Common myeloid progenitor, CD34-positive (primary cell): ENCODE results near the gene TSNAX.

Experiments used
- CTCF ChIA-PET: fragments of 350-600 bp; sonication (Branson Sonifier 250); formaldehyde crosslinking; loops from one replicate; lab custom pipeline; 2021; ENCODE audit warnings: antibody characterized with exemption; lab: Charles Lee
- POLR2A ChIA-PET: fragments of 350-600 bp; sonication (Branson Sonifier 250); formaldehyde crosslinking; loops from one replicate; lab custom pipeline; 2021; ENCODE audit warnings: antibody characterized with exemption; lab: Charles Lee
- DNase-seq, 3 donors: peaks; one replicate each; pipeline versions ENCODE4 v3.0.0 to v3.0.0-alpha.2; 2013
- H3K27ac ChIP-seq, 2 experiments: 1 replicate in 1 of 2; 2 replicates in 1 of 2; pipeline ENCODE4 v1.7.0; 2013; ENCODE audit warnings: inconsistent platforms in 2 of 2, low read length in 2 of 2, mild to moderate bottlenecking in 2 of 2, low read depth in 1 of 2, moderate library complexity in 1 of 2; ENCODE audit not compliant: severe bottlenecking in 2 of 2, insufficient read depth in 1 of 2, poor library complexity in 1 of 2
- H3K27me3 ChIP-seq, 5 experiments: replicated peaks in 2 of 5; 1 replicate in 3 of 5; 2 replicates in 2 of 5; pipeline versions ENCODE4 v1.6.1 to v1.7.0; 2013; ENCODE audit warnings: low read length in 4 of 5, mild to moderate bottlenecking in 2 of 5, moderate library complexity in 2 of 5, inconsistent platforms in 1 of 5; ENCODE audit not compliant: insufficient read depth in 5 of 5, control insufficient read depth in 4 of 5
- H3K36me3 ChIP-seq, 4 experiments: 1 replicate in 2 of 4; 2 replicates in 2 of 4; pipeline versions ENCODE4 v1.6.1 to v1.7.0; 2013; ENCODE audit warnings: low read length in 3 of 4, control low read depth in 1 of 4, mild to moderate bottlenecking in 1 of 4; ENCODE audit not compliant: control insufficient read depth in 4 of 4, insufficient read depth in 4 of 4
- H3K4me1 ChIP-seq, 4 experiments: 1 replicate in 3 of 4; 2 replicates in 1 of 4; pipeline versions ENCODE4 v1.6.1 to v1.7.1; 2013; ENCODE audit warnings: low read length in 3 of 4, mild to moderate bottlenecking in 3 of 4, control low read depth in 1 of 4, inconsistent platforms in 1 of 4, moderate library complexity in 1 of 4; ENCODE audit not compliant: control insufficient read depth in 4 of 4, insufficient read depth in 4 of 4; ENCODE audit errors: control extremely low read depth in 1 of 4
- H3K4me3 ChIP-seq, 7 experiments: 1 replicate in 4 of 7; 2 replicates in 3 of 7; pipeline versions ENCODE4 v1.5.1 to v1.7.0; 2013; ENCODE audit warnings: mild to moderate bottlenecking in 7 of 7, low read length in 6 of 7, moderate library complexity in 6 of 7, inconsistent platforms in 2 of 7, low read depth in 2 of 7, control low read depth in 1 of 7; ENCODE audit not compliant: insufficient read depth in 4 of 7, control insufficient read depth in 1 of 7; ENCODE audit errors: extremely low read depth in 1 of 7
- H3K9me3 ChIP-seq, 5 experiments: 1 replicate in 4 of 5; 2 replicates in 1 of 5; pipeline versions ENCODE4 v1.6.1 to v1.7.1; 2013; ENCODE audit warnings: low read length in 4 of 5, mild to moderate bottlenecking in 2 of 5, inconsistent platforms in 1 of 5, low read depth in 1 of 5, moderate library complexity in 1 of 5; ENCODE audit not compliant: control insufficient read depth in 4 of 5, insufficient read depth in 2 of 5; ENCODE audit errors: control extremely low read depth in 1 of 5
- WGBS: methylation state at CpG from one replicate; pipeline ENCODE4 v1.1.5; 2013; ENCODE audit not compliant: insufficient coverage; 5-methylcytosine and 5-hydroxymethylcytosine counted together

Gene TSNAX

DNA sequence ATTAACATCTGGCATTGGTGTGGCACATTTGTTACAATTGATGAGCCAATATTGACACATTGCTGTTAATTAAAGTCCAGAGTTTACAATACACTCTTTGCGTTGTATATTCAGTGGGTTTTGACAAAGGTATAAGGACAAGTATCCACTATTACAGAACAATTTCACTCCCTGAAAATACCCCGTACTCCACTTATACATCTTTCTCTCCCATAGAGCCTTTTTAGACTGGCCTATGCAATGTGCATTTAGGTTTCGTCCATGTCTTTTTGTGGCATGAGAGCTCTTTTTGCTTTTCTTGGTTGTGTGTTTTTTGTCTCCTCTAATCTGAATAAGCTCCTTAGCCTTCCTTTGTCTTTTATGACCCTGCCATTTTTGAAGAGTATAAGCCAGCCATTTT is 40.6 kb upstream of the TSNAX start:
- no peaks in the 10 kb centered on the region for H3K36me3 ChIP-seq
- WGBS: 100% methylated on average over 1 of the region's 3 CpGs
- no peak overlapping the region for H3K27ac ChIP-seq
- POLR2A ChIA-PET: no interaction called here
- H3K27me3 ChIP-seq: peaks cover 0 to 52% (median 24%) of the 10 kb centered on the region in 5 experiments
- no peak for DNase-seq
- H3K4me3 ChIP-seq: no peak overlapping the region
- peaks cover 0 to 3% (median 0%) of the 10 kb centered on the region in 5 experiments for H3K9me3 ChIP-seq
- no peaks in the 10 kb centered on the region for H3K4me1 ChIP-seq
- CTCF ChIA-PET: interaction anchor here (1.6 kb wide), 1 partner anchor 130 kb away, joined by 3 read pairs; no protein-coding TSS in a partner anchor

DNA sequence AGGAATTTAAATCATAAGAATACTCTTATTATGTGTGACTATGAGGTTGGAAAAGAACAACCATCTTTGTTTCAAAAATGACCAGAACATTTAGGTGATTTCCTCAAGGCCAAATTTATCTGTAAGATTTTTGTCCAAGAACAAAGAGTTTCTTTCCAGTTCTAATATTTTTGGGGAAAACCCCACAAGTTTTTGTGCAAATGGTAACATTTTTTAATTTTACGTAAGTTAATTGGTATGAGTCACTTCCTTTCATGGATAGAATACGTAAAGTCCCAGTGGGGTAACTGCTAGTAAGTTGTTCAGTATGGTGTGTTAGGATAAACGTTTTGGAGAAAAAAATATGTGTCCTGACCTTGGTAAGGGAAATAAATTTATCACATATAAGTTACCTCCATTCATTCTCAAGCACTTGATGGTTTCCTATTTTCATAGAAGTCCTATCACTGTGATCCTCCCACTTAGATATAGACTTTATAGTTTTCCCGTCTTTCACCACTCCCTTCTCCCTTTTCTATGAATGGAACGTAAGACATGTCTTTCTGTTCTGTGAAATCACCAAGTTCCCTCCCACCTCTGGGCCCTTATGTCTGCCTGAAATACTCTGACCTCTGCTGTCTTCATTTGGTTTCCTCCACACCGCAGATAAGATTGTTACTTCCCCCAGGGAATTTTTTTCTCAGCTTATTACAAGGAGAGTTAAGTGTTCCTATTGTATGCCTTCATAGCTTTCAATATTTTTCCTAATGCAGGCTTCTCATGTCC is 34.9 kb upstream of the TSNAX start:
- H3K27ac ChIP-seq: no peak overlapping the region
- POLR2A ChIA-PET: no interaction called here
- no peaks in the 10 kb centered on the region for H3K36me3 ChIP-seq
- peak overlapping the region in 1 of 7 experiments; percentile 25 for H3K4me3 ChIP-seq
- CTCF ChIA-PET: interaction anchor here (0.9 to 1.2 kb wide), 2 partner anchors 97 to 127 kb away, joined by 4 to 5 read pairs; no protein-coding TSS in a partner anchor
- peaks cover 0 to 12% (median 6%) of the 10 kb centered on the region in 5 experiments for H3K9me3 ChIP-seq
- DNase-seq: peak; percentile 49 to 65 (median 50)
- 4% methylated on average over 4 of the region's 6 CpGs for WGBS
- peaks cover 0 to 29% (median 12%) of the 10 kb centered on the region in 5 experiments for H3K27me3 ChIP-seq
- peaks cover 2 to 8% (median 5%) of the 10 kb centered on the region in 4 experiments for H3K4me1 ChIP-seq

- CTCF ChIA-PET: interaction anchor here (0.9 to 1.3 kb wide), 3 partner anchors 10 to 128 kb away, joined by 4 to 5 read pairs (median 4); no protein-coding TSS in a partner anchor
- POLR2A ChIA-PET: no interaction called here
- no peak for DNase-seq
These were observed 33.9 kb upstream of the TSNAX start for GRCh38 chr1:231494439-231495110.

GRCh38 chr1:231497629-231498152 is 30.8 kb upstream of the TSNAX start:
- ChIA-PET CTCF (interaction anchor here (0.9 kb wide), 1 partner anchor 34 kb away, joined by 3 read pairs; no protein-coding TSS in a partner anchor), POLR2A (no interaction called here)
- no peak for DNase-seq
- Histone ChIP-seq H3K9me3 (peaks cover 0 to 35% (median 19%) of the 10 kb centered on the region in 5 experiments), H3K4me1 (peaks cover 2 to 8% (median 5%) of the 10 kb centered on the region in 4 experiments), H3K27ac (no peak overlapping the region), H3K4me3 (no peak overlapping the region), H3K27me3 (peaks cover 0 to 15% (median 2%) of the 10 kb centered on the region in 5 experiments), H3K36me3 (no peaks in the 10 kb centered on the region)
- no CpG with 5 or more reads among the region's 2 CpGs for WGBS

More at GRCh38 chr1:231494439-231495110, 33.9 kb upstream of the TSNAX start:
- H3K36me3 ChIP-seq: no peaks in the 10 kb centered on the region
- H3K4me3 ChIP-seq: no peak overlapping the region
- H3K27me3 ChIP-seq: peaks cover 0 to 19% (median 8%) of the 10 kb centered on the region in 5 experiments
- peaks cover 0 to 21% (median 14%) of the 10 kb centered on the region in 5 experiments for H3K9me3 ChIP-seq
- peaks cover 2 to 8% (median 5%) of the 10 kb centered on the region in 4 experiments for H3K4me1 ChIP-seq
- no CpG with 5 or more reads among the region's 1 CpG for WGBS
- H3K27ac ChIP-seq: no peak overlapping the region

DNA sequence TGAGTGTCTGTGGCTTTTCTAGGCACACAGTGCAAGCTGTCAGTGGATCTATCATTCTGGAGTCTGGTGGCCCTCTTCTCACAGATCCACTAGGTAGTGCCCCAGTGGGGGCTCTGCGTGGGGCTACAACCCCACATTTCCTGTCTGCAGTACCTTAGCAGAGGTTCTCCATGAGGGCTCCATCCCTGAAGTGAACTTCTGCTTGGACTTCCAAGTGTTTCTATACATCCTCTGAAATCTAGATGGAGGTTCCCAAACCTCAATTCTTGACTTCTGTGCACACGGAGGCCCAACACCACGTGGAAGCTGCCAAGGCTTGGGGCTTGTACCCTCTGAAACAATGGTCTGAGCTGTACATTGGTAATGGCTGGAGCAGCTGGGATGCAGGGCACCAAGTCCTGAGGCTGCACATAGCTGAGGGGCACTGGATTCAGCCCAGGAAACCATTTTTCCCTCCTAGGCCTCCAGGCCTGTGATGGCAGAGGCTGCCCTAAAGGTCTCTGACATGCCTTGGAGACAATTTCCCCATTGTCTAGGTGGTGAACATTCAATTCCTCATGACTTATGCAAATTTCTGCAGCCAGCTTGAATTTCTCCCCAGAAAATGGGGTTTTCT is 29.2 kb upstream of the TSNAX start:
- Histone ChIP-seq H3K27me3 (peaks cover 0 to 14% (median 2%) of the 10 kb centered on the region in 5 experiments), H3K27ac (no peak overlapping the region), H3K4me1 (no peaks in the 10 kb centered on the region), H3K36me3 (no peaks in the 10 kb centered on the region), H3K9me3 (peaks cover 0 to 38% (median 19%) of the 10 kb centered on the region in 5 experiments), H3K4me3 (no peak overlapping the region)
- peak in 1 of 3 donors; percentile 17 for DNase-seq
- CTCF ChIA-PET: no interaction called here
- POLR2A ChIA-PET: no interaction called here
- WGBS: 86% methylated on average over 3 of the region's 3 CpGs

DNA sequence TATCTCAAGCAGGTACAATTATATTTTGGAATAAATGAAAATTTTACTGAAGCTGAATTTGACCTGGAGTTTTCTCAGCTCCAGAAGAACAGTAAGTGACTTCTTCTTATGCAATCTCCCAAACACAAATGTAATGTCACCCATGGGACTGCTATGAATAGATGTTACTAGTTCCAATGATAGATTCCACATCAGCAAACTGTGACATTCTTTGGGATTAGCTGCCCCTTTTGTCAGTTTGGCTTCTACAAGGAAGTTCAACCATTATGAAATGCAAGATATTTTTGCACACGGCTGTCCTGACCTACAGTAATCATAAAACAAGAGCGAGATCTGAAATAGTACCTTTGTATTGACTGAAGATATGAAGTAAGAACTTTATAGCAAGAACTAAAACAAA is 27.8 kb upstream of the TSNAX start:
- H3K9me3 ChIP-seq: peaks cover 0 to 38% (median 19%) of the 10 kb centered on the region in 5 experiments
- no CpG with 5 or more reads among the region's 2 CpGs for WGBS
- peaks cover 0 to 5% (median 0%) of the 10 kb centered on the region in 5 experiments for H3K27me3 ChIP-seq
- H3K4me3 ChIP-seq: no peak overlapping the region
- CTCF ChIA-PET: no interaction called here
- H3K36me3 ChIP-seq: no peaks in the 10 kb centered on the region
- no peak for DNase-seq
- POLR2A ChIA-PET: no interaction called here
- H3K4me1 ChIP-seq: no peaks in the 10 kb centered on the region
- no peak overlapping the region for H3K27ac ChIP-seq
